Heart left ventricle (tissue), 16 donors: Measurements from ENCODE around the gene KRT76. TPM values are rescaled to one million over a fixed set of nuclear protein-coding genes. Genes with fewer than 3 reads are reported as not detected.

ENCODE experiments used
- ATAC-seq, 4 donors: fragments of 200-7000 bp; cut with Tn5 transposase; one replicate each; pipeline ENCODE4 v1.9.1; 2020 to 2022; ENCODE audit warnings: moderate library complexity in 4 of 4, mild to moderate bottlenecking in 3 of 4, moderate number of reproducible peaks in 1 of 4
- DNase-seq, 5 donors: peaks; one replicate each; pipeline ENCODE4 v3.0.0-alpha.2; 2020
- H3K27ac ChIP-seq, 12 donors: fragments of 200-600 bp; sonication (generic) in 4 of 12; one replicate each; pipeline versions ENCODE4 v1.5.0 to v1.8.0; 2016 to 2022; ENCODE audit warnings: mild to moderate bottlenecking in 2 of 12
- H3K27me3 ChIP-seq, 9 donors: fragments of 200-600 bp; sonication (generic) in 2 of 9; one replicate each; pipeline versions ENCODE4 v1.5.1 to v1.8.0; 2016 to 2022; ENCODE audit warnings: mild to moderate bottlenecking in 3 of 9
- H3K36me3 ChIP-seq, 9 donors: fragments of 200-600 bp; sonication (generic) in 2 of 9; one replicate each; pipeline versions ENCODE4 v1.5.0 to v1.8.0; 2018 to 2022; ENCODE audit warnings: mild to moderate bottlenecking in 2 of 9
- H3K4me1 ChIP-seq, 12 donors: fragments of 200-600 bp; sonication (generic) in 4 of 12; one replicate each; pipeline versions ENCODE4 v1.5.0 to v1.8.0; 2016 to 2022; ENCODE audit warnings: mild to moderate bottlenecking in 3 of 12
- H3K4me3 ChIP-seq, 12 donors: fragments of 200-600 bp; sonication (generic) in 4 of 12; one replicate each; pipeline versions ENCODE4 v1.5.0 to v1.8.0; 2017 to 2022; ENCODE audit warnings: mild to moderate bottlenecking in 9 of 12, moderate library complexity in 4 of 12
- H3K9me3 ChIP-seq, 12 donors: fragments of 200-600 bp; sonication (generic) in 4 of 12; one replicate each; pipeline versions ENCODE4 v1.5.0 to v1.8.0; 2016 to 2022; ENCODE audit warnings: mild to moderate bottlenecking in 1 of 12
- POLR2A ChIP-seq, 2 donors: fragments of 450-650 bp; IDR thresholded peaks; one replicate each; pipeline ENCODE4 v1.6.1; 2017; ENCODE audit warnings: antibody characterized with exemption in 2 of 2, mild to moderate bottlenecking in 2 of 2, moderate library complexity in 2 of 2
- WGBS, 4 donors: extraction: QIAGEN DNeasy Blood & Tissue Kit in 2 of 4; methylation state at CpG; one replicate each; pipeline versions ENCODE4 v1.1.5 to v1.1.7; 2013 to 2018; 5-methylcytosine and 5-hydroxymethylcytosine counted together
- intact Hi-C, 10 donors: fragments of 100-400 bp; cut with DNase I; formaldehyde crosslinking; loops; one replicate each; pipeline versions ENCODE4 v1.11.1 to v1.14.2; 2022
- polyA plus RNA-seq, 2 donors: library from polyadenylated mRNA; stranded (reverse); fragments of 200-250 nt; gene quantifications; one replicate each; pipeline ENCODE4 v1.2.3, GENCODE V29; 2013
- total RNA-seq, 9 donors: library from RNA; depleted of rRNA in 2 of 9; stranded (reverse); fragments of >200 nt in 2 of 9; fragmentation: NEBNext Ultra II Directional in 3 of 9; extraction: Animal tissue kit (Norgen Biotek cat#: 25700) in 3 of 9; gene quantifications; one replicate each; pipeline versions ENCODE4 v1.1.0 to v1.2.4, GENCODE V29; 2016 to 2023
- TF ChIP-seq, protein P1 (sequence below), 12 donors: fragments of 200-600 bp; sonication (generic) in 4 of 12; IDR thresholded peaks; one replicate each; pipeline versions ENCODE4 v1.5.0 to v1.8.0; 2018 to 2022; ENCODE audit warnings: antibody characterized with exemption in 12 of 12, mild to moderate bottlenecking in 5 of 12
- donor health status: ischemic (EF 13 %, LVEDD 7.1; RV severe dilation, severe dysfunction).
- donor health status: healthy with polysubstance abuse.
- donor health status: DM: no; HTN: yes; CAD: no.
- donor health status: DM: no; HTN: no; CAD: no.
- donor health status: ischemic (EF 25% LVEDD 6.9; RV normal size, moderate dysfunction).
- donor health status: ischemic (EF 25% LVEDD 5.7; RV mildly dilated, moderate dysfunction).
- donor health status: healthy.
- donor health status: DM: yes; HTN: yes; CAD: no.
- donor health status: ischemic (EF 35%, LVEDD 5.7; RV mildly dilated, moderate dysfunction).
- donor health status: nonischemic (EF 11% LVEDD 7.7; RV severe dilation, severe dysfunction).
- donor health status: DM: yes; HTN: yes; CAD: no.
- donor health status: PGD.
- donor health status: ischemic (EF 29% LVEDD 5.4; RV normal size, mild dysfunction).
- donor health status: nonischemic (EF 23%, LVEDD 6.1; RV moderate dilation, normal function).

The KRT76 gene
- total and polyA plus RNA-seq, 11 donors = not detected

DNA sequence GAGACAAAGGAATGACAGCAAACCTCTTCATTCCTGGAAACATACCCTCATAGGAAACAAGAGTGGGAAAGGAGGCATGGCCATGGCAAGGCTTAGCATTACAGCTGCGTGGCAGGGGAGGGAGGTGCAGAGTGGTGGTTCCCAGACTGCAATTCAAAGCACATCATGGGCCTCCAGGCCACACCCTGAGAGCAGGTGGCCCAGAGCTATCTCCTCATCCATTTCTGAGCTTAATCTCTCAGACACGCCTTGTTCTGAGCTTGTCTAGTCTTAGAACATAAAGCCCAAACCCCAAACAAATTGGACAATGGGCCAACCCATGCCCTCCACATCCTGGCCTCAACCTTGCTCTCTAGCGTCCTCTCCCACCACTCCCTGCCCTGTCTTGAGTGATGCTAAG lies 24.6 kb upstream of the KRT76 start:
- ATAC-seq (no peak), DNase-seq (no peak)
- intact Hi-C loops = no loop called here
- Histone ChIP-seq H3K36me3 (no peaks in the 10 kb centered on the region), H3K27me3 (peaks cover 0 to 3% (median 0%) of the 10 kb centered on the region in 9 donors), H3K4me1 (no peaks in the 10 kb centered on the region), H3K4me3 (no peak overlapping the region), H3K27ac (no peak overlapping the region), H3K9me3 (no peaks in the 10 kb centered on the region)
- 67 to 80% (median 69%) methylated on average over 3 of the region's 3 CpGs for WGBS, 4 donors
- TF ChIP-seq, protein P1, sequence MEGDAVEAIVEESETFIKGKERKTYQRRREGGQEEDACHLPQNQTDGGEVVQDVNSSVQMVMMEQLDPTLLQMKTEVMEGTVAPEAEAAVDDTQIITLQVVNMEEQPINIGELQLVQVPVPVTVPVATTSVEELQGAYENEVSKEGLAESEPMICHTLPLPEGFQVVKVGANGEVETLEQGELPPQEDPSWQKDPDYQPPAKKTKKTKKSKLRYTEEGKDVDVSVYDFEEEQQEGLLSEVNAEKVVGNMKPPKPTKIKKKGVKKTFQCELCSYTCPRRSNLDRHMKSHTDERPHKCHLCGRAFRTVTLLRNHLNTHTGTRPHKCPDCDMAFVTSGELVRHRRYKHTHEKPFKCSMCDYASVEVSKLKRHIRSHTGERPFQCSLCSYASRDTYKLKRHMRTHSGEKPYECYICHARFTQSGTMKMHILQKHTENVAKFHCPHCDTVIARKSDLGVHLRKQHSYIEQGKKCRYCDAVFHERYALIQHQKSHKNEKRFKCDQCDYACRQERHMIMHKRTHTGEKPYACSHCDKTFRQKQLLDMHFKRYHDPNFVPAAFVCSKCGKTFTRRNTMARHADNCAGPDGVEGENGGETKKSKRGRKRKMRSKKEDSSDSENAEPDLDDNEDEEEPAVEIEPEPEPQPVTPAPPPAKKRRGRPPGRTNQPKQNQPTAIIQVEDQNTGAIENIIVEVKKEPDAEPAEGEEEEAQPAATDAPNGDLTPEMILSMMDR (IDR thresholded peaks at IDR 0.05) = no peak
- TF ChIP-seq POLR2A (IDR thresholded peaks at IDR 0.05) = no peak

DNA sequence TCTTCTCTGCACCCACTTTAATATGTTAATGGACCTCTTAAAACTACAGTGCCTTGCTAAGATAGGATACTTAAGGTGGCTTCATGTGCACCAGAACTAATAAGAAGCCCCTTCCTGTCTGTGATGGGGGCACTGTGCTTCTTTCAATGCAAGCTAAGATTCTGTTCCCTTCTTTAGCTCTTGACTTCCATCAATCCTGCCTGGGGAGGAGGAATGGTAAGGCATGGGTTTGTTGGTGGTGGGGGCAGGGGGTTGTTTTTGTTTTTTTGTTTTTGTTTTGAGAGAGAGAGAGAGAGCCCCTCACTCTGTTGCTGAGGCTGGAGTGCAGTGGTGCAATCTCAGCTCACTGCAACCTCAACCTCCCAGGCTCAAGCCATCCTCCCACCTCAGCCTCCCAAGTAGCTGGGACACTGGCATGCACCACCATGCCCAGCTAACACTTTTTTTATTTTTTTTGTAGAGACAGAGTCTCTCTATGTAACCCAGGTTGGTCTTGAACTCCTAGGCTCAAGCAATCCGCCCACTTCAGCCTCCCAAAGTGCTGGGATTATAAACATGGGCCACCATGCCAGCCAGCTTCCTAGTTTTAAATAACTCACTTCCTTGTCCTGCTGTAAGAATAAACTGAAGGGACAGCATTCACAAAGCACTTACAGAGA lies 23.2 kb upstream of the KRT76 start:
- 70 to 96% (median 88%) methylated on average over 1 of the region's 1 CpG for WGBS, 4 donors
- intact Hi-C loops = no loop called here
- ATAC-seq (no peak), DNase-seq (no peak)
- Histone ChIP-seq H3K27me3 (no peaks in the 10 kb centered on the region), H3K4me3 (no peak overlapping the region), H3K4me1 (no peaks in the 10 kb centered on the region), H3K27ac (no peak overlapping the region), H3K9me3 (no peaks in the 10 kb centered on the region), H3K36me3 (no peaks in the 10 kb centered on the region)
- TF ChIP-seq, protein P1 (IDR thresholded peaks at IDR 0.05) = no peak
- TF ChIP-seq POLR2A (IDR thresholded peaks at IDR 0.05) = no peak

DNA sequence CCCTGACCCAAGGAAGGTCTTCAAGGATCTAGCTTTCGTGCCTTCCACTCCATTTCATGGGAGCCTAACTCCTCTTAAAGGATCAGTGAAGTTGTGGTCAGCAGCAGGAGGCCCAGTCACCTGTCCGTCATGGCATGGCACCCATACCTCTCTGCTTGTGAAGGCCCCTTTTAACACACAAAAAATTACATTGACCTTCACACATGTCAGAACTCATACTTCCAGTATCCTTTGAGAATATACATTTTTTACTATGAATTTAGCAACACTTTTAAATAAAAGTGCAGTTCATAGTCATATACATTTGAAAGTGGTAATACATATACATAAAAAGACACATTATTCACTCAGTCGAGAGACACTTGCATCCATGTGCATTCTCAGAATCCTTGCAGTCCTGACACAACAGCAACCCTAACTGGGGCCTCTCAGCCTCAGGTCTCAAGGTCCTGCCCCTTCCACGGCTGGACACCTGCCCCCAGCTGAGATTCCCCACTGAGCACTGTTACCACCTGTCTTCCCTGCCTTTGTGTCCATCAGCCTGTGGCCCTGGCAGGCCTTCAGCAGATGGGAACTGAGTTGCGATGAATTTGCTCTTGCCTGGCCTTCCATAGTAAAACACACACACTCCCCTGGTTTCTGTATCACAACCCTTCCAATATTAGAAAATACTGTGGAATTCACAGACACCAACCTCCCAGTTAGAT lies 22.5 kb upstream of the KRT76 start:
- no peak for DNase-seq
- Histone ChIP-seq H3K4me3 (no peak overlapping the region), H3K36me3 (no peaks in the 10 kb centered on the region), H3K27ac (no peak overlapping the region), H3K27me3 (no peaks in the 10 kb centered on the region), H3K9me3 (no peaks in the 10 kb centered on the region), H3K4me1 (no peaks in the 10 kb centered on the region)
- WGBS, 4 donors = 67 to 82% (median 80%) methylated on average over 5 of the region's 5 CpGs
- intact Hi-C loops = no loop called here
- ATAC-seq = no peak
- TF ChIP-seq POLR2A (IDR thresholded peaks at IDR 0.05) = no peak
- TF ChIP-seq, protein P1 (IDR thresholded peaks at IDR 0.05) = no peak

DNA sequence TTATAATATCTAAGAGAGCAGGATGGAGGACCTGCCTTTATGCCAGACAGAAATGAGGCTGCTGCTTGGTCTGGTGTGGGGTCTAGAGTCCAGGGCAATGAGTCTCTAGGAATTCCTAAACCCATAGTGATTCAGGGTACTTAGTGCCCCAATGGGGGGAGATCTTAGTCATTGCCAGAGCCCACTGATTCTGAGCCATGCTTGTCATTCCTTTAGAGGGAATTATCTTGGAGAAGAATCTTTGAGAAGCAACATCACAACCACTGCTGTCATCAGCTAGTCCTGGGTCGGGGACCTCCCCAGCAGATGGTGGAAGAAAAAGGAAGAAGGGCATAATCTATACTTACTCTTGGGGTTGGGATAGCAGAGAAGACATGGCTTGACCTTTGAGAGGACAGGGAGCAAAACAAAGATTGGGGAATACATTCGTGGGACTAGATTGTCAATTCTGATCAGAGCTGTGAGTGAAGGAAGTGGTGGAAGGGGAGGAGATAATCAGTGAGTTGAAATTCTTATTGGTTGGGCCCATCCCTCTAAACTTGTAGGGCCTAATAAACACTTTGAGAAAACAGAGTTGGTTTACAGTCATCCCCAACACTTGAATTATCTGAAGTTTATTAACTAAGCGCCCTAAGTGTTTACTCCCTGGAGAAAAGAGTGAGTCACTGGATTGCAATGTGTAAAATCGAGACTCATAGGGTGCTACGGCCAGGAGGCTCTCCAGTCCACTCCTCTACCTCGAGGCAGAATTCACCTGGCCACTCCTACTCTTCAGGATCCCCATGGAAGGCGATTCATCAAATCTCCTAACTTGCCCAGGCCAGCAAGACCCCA lies 21.7 kb upstream of the KRT76 start:
- Histone ChIP-seq H3K36me3 (no peaks in the 10 kb centered on the region), H3K27ac (no peak overlapping the region), H3K4me3 (no peak overlapping the region), H3K27me3 (peaks cover 0 to 3% (median 0%) of the 10 kb centered on the region in 9 donors), H3K4me1 (no peaks in the 10 kb centered on the region), H3K9me3 (no peaks in the 10 kb centered on the region)
- TF ChIP-seq POLR2A (IDR thresholded peaks at IDR 0.05) = no peak
- TF ChIP-seq, protein P1 (IDR thresholded peaks at IDR 0.05) = no peak
- DNase-seq (no peak), ATAC-seq (no peak)
- intact Hi-C loops = no loop called here
- WGBS, 4 donors = 49 to 62% (median 57%) methylated on average over 7 of the region's 7 CpGs
